GM12892 (cell line): ENCODE results near the gene ANKFN1.

ENCODE experiments used
- POLR2A ChIP-seq: IDR thresholded peaks from 2 replicates; pipeline ENCODE4 v1.6.1; 2011; ENCODE audit warnings: low read depth, low read length, control low read depth
- POLR2AphosphoS5 ChIP-seq: IDR thresholded peaks from 2 replicates; pipeline ENCODE4 v1.6.1; 2011; ENCODE audit warnings: low read depth, low read length, control low read depth
- TAF1 ChIP-seq: IDR thresholded peaks from 2 replicates; pipeline ENCODE4 v1.6.1; 2011; ENCODE audit warnings: low read depth, mild to moderate bottlenecking, control low read depth, low read length, borderline replicate concordance

GRCh38 chr17:56119191-56119590, 34.1 kb upstream of the ANKFN1 start:
- no peak for TF ChIP-seq POLR2A
- TF ChIP-seq POLR2AphosphoS5, result no peak
- TF ChIP-seq TAF1, result no peak
